Activated naive CD4-positive, alpha-beta T cell (primary cell): ENCODE data around the gene ATP9B.

ENCODE experiments used
- DNase-seq, 4 experiments: peaks; one replicate each; lab custom pipeline; 2025; lab: John Stamatoyannopoulos, UW

ATP9B gene

GRCh38 chr18:79068937-79069716, at the start of gene ATP9B:
TSS of gene ATP9B (plus strand) at chr18:79069394. CDS start at chr18:79069411, 17 bp downstream.
- DNase-seq: peak; percentile 97 to 98 (median 98)

GRCh38 chr18:79019881-79020280, 49.3 kb upstream of the ATP9B start:
- DNase-seq: no peak

DNA sequence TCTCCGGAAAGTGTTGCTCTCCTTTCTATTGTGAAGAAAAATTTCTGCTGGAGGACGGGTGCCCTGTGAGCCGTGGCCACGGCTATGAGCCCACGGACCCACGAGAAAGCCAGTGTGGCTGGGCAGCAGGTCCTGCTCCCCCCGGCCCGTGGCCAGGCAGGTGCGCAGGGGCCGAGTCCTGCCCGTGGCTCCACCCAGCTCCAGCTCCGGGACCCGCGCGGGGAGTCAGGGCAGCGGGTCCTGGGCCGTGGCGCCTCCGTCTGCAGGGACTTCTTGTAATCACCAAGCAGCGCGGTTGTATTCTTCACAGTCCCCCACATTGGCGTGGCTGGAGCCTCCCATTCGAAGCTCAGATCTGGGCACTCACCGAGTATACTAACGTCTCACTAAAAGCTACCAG, 46.6 kb upstream of the ATP9B start:
- DNase-seq: no peak

DNA sequence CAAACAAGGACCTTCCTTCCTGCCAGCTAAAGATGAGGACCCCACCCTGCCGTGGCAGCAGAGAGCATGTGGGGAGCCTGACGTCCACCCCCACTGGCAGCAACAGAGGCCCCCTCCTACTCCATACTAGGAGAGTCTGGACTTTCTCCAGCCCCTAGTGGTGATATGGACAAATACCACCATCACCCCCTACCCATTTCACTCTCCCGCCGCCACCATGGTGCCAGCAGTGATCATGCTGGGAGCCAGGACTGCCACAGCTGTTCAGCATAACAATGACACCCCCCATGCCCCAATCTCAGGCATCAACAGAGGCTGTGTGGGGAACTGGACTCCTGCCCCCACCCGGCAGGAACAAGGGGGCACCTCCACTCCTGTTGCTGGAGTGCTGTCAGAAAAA, 42.7 kb upstream of the ATP9B start:
- no peak for DNase-seq

DNA sequence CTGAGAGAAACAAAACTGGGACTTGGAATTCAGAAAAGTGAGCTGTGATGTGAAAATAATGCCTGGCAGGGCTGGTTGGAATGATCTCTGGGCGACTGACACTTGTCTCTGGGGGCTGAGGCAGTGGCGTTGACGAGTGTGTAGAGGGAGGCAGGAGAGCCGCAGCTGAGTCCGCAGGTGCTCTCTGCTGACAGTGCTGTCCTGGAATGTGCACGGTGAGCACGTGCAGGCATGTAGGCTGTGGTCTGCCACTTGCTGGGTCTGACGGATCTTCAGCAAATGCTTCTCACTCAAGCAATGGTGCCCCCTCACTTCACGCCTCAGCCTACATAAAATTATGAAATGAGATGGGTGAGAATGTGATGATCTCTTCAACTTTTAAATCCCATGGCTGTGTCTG, 38.5 kb upstream of the ATP9B start:
- DNase-seq: no peak

- no peak for DNase-seq
Measured at GRCh38 chr18:79042276-79042675, 26.9 kb upstream of the ATP9B start.

DNA sequence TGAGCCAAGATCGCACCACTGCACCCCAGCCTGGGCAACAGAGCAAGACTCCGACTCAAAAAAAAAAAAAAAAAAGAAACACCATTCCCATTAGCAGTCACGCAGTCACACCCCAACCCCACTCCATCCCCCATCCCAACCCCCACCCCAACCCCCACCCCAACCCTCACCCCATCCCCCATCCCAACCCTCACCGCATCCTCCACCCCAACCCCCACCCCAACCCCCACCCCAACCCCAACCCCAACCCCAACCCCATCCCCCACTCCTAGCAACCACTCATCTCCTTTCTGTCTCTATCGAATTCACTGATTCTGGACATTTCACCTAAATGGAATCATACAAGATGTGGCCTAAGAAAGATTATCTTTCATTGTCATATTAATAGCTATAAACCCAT, 25.9 kb upstream of the ATP9B start:
- no peak for DNase-seq

GRCh38 chr18:79046522-79046921, 22.7 kb upstream of the ATP9B start:
- no peak for DNase-seq

DNA sequence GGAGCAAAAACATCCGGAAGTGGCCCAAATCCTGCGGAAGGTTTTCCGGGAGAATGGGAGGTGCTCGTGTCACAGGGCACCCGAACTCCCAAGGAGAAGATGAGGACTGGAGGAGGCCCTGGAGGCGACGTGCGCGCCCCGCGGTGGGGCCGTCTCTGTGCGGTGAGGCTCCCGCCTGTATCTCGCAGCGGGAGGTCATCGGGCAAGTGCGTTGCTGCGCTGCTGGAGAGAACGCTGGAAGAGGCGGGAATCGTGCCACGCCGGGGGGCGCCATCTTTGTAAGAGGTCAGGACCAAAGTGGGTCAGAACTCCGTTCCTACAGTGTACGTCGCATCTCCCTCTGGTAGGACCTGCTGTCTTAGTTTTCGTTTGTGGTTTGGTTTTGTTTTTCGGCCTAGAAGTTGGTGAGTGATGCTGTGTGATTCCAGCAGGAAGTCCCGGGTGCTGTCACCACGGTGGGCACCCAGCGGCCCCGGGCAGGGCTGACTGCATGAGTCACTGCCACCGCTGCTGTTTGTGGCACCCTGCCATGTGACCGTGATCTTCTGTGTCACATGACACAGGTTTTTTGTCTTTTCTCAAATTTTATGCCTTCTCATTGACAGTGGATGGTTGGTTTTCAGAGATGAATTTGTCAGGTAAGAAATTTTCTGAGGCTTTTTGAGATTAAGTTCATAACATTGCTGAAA, 21.5 kb upstream of the ATP9B start:
- no peak for DNase-seq

- DNase-seq: no peak
Measured at GRCh38 chr18:79048245-79048632, 21.0 kb upstream of the ATP9B start.

DNA sequence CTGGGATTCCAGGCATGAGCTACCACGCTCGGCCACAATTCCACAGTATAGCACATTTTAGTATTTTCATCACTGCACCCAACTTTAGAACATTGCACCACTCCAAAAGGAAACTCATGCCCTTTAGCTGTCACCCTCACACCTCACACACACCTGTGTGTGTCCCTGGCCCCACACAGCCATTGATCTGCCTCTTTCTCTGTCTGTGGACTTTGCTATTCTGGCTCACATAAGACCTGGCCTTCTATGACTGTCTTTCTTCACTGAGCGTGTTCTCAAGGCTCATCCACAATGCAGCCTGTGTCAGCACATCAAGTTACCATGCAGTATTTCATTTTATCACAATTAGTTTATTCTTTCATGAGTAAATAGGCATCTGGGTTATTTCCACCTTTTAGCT, 19.7 kb upstream of the ATP9B start:
- no peak for DNase-seq

DNA sequence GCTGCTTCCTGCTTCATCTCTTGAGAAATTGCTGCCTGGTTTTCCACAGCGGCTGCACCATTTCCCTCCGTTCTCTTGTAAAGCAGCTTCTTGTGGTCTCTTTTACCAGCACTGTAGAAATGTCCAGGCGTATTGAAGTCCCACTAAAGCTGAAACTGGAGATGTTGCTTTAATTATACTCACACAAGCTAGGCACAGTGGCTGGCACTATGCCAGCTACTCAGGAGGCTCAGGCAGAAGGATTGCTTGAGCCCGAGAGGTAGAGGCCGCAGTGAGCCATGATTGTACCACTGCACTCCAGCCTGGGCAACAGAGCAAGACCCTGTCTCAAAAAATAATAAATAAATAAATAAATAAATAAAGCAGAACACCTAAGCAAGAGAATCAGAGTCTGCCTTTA, 19.2 kb upstream of the ATP9B start:
- no peak for DNase-seq

- DNase-seq: no peak
Measured at GRCh38 chr18:79056827-79057367, 12.3 kb upstream of the ATP9B start.

DNA sequence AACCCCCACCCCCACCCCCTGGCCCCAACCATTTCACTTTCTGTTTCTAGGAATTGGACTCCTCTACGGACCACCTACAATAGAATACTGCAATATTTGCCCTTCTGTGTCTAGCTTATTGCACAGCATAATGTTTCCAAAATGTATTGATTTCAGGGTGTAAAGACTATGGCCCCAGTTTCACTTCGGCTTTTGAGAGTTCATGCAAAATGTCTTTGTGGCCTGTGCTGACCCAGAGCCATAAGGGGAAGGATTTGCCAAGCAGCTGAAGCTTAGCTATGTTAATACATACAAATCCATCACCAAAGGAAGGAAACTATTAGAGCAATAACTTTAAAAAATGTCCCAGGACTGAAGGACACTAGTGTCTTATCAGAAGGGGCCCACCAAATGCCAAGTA, 11.2 kb upstream of the ATP9B start:
- no peak for DNase-seq

DNA sequence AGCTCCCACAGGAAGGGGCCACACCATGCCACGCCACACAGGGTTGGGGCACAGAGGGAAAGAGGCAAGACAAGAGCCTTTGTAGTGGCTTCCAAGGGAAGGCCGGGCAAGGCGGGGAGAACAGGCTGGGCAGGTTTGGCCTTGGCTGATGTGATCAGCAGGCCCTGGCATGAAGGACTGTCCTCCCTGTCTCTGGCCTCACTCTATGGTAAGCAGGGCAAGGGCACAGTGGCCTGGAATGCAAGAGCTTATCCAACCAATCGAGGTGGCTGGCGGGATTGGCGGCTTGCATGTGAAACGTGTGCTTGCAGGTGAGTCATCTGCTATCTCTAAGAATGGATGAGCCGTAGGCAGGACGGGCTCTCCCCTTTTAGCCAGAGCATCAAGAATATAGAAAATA, 6.4 kb upstream of the ATP9B start:
- no peak for DNase-seq

GRCh38 chr18:79064228-79064627, 5.0 kb upstream of the ATP9B start:
- no peak for DNase-seq

- DNase-seq: no peak
Measured at GRCh38 chr18:79065802-79066201, 3.4 kb upstream of the ATP9B start.

DNA sequence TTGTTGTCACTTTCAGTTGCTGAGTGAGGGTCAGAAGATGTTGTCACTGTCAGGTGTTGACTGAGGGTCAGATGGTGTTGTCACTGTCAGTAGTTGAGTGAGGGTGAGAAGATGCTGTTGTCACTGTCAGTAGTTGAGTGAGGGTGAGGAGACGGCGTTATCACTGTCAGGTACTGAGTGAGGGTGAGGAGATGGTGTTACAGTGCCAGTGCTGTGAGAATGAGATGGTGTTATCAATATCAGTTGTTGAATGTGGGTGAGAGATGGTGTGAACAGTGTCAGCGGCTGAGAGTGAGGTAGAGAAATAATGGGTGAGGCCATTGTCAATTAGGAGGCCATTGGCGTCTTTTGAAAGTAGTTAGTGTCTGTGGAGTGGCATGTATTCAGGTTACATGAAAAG, 1.6 kb upstream of the ATP9B start:
- DNase-seq: no peak

GRCh38 chr18:79068341-79068936, 755 bp upstream of the ATP9B start:
- DNase-seq: peak in 2 of 4 experiments; percentile 45 to 65

DNA sequence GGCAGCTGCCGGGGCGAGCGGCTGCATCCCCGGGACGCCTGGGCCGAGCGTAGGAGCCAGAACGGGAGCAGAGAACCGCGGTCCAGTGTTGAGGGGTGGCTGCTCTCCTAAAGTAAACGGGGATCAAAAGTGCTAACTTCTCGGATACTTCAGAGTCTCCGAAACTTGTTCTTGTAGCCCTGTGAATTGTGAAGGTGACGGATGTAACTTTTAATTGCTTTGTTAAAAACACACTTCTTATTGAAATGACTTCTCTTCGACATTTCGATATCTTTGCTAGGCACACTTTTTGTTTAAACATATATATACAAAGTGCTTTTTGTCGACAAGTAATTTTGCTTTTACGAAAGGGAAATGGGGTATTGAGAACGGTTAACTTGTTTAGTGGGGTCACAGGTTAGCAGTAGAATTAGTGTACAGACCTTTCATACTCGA, 540 bp downstream of the ATP9B start:
- DNase-seq: no peak

DNA sequence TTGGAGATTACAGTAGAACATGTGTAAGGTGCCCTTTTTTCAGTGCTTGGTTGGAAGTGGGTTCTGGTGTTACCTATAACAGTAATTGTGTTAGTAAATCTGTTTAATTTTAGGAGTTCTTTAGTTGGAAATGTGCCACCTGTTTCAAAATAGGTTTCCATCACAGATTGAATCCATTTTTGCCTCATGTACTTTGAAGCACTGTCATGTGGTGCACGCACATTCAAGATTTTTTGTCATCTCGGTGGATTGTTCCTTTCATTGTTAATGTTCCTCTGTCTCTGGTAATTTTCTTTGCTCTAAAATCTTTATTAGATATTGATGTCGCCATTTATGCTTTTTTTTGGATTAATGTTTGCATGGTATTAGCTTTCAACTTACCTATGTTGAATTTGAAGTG, 1.3 kb downstream of the ATP9B start:
- DNase-seq: no peak

GRCh38 chr18:79071037-79071436, 1.8 kb downstream of the ATP9B start:
- no peak for DNase-seq
